Esophagus squamous epithelium (tissue), 4 donors: ENCODE results near the gene MUC4.

Source experiments
- POLR2A ChIP-seq, 4 donors: fragments of 450-650 bp; IDR thresholded peaks; one replicate each; pipeline ENCODE4 v1.6.1; 2017; ENCODE audit warnings: antibody characterized with exemption in 4 of 4, mild to moderate bottlenecking in 4 of 4, moderate library complexity in 3 of 4
- TF ChIP-seq, protein P1 (sequence below), 6 experiments: fragments of 450-650 bp in 4 of 6; fragments of 200-600 bp in 2 of 6; sonication (generic) in 2 of 6; IDR thresholded peaks; one replicate each; pipeline ENCODE4 v1.5.1; 2016 to 2019; ENCODE audit warnings: antibody characterized with exemption in 6 of 6, mild to moderate bottlenecking in 4 of 6, moderate library complexity in 4 of 6

DNA sequence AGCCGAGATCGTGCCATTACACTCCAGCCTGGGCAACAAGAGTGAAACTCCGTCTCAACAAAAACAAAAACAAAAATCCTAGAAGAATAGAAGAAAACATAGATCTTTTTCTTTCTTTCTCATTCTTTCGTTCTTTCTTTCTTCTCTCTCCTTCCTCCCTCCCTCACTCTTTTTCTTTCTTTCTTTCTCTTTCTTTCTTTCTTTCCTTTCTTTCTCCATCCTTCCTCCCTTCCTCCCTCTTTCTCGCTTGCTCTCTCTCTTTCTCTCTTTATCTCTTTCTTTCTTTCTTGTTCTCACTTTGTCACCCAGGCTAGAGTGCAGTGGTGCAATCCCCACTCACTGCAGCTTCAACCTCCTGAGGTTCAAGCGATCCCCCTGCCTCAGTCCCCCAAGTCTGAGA, 33.8 kb upstream of the MUC4 start:
- TF ChIP-seq, protein P1, sequence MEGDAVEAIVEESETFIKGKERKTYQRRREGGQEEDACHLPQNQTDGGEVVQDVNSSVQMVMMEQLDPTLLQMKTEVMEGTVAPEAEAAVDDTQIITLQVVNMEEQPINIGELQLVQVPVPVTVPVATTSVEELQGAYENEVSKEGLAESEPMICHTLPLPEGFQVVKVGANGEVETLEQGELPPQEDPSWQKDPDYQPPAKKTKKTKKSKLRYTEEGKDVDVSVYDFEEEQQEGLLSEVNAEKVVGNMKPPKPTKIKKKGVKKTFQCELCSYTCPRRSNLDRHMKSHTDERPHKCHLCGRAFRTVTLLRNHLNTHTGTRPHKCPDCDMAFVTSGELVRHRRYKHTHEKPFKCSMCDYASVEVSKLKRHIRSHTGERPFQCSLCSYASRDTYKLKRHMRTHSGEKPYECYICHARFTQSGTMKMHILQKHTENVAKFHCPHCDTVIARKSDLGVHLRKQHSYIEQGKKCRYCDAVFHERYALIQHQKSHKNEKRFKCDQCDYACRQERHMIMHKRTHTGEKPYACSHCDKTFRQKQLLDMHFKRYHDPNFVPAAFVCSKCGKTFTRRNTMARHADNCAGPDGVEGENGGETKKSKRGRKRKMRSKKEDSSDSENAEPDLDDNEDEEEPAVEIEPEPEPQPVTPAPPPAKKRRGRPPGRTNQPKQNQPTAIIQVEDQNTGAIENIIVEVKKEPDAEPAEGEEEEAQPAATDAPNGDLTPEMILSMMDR (IDR thresholded peaks at IDR 0.05): no peak
- no peak for TF ChIP-seq POLR2A (IDR thresholded peaks at IDR 0.05)
